HCT116 (cell line): ENCODE data around the gene SLC25A3. TPM values are rescaled to one million over a fixed set of nuclear protein-coding genes. Genes with fewer than 3 reads are reported as not detected.
"Not testable (repeated sequence)": the region's sequence is repeated elsewhere in the genome, so short reads cannot be mapped to it uniquely, and the experiment has no call there.

ENCODE experiments used
- ATAC-seq: fragments of 200-7000 bp; cut with Tn5 transposase; 2 replicates; pipeline ENCODE4 v1.9.1; 2020; ENCODE audit warnings: mild to moderate bottlenecking, moderate library complexity
- BruUV-seq: library from RNA; stranded (reverse); fragments of 400-500 nt; replicated peaks from 2 replicates; lab custom pipeline; 2021; lab: Mats Ljungman, UMichigan
- CTCF ChIA-PET: fragments of 300-600 bp; sonication (Branson Sonifier 250); formaldehyde crosslinking; loops from one replicate; lab custom pipeline; 2021; ENCODE audit warnings: antibody characterized with exemption; lab: Charles Lee
- POLR2A ChIA-PET: fragments of 300-600, 350-600 bp; sonication (Branson Sonifier 250); formaldehyde crosslinking; loops from one replicate; lab custom pipeline; 2021; ENCODE audit warnings: antibody characterized with exemption; lab: Charles Lee
- RAD21 ChIA-PET, 2 experiments: fragments of 300-600 bp; sonication (Branson Sonifier 250); formaldehyde crosslinking; loops; one replicate each; lab custom pipeline; 2023; ENCODE audit warnings: low total read pairs in 2 of 2; ENCODE audit not compliant: uncharacterized antibody in 2 of 2, unreplicated experiment in 2 of 2, low non-redundant PET in 1 of 2; lab: Charles Lee
- DNase-seq: peaks from one replicate; pipeline ENCODE4 v3.0.0-alpha.2; 2010; ENCODE audit warnings: low read depth, low spot score
- H2AFZ ChIP-seq: fragments of 200-600 bp; shearing (Covaris generic), sonication (generic); 2 replicates; pipeline ENCODE4 v1.6.1; 2017; ENCODE audit warnings: low read depth, mixed run types, mixed read lengths, antibody characterized with exemption, low read length; ENCODE audit not compliant: poor library complexity, severe bottlenecking
- H3K27ac ChIP-seq: 2 replicates; pipeline ENCODE4 v1.5.1; 2012; ENCODE audit warnings: low read depth, low read length
- H3K27me3 ChIP-seq: fragments of 200-600 bp; sonication (generic); 2 replicates; pipeline ENCODE4 v1.6.1; 2016; ENCODE audit warnings: mixed run types, low read length, mixed read lengths; ENCODE audit not compliant: insufficient read depth
- H3K36me3 ChIP-seq, 2 experiments: fragments of 200-500 bp in 1 of 2; fragments of 200-600 bp in 1 of 2; sonication (Bioruptor generic) in 1 of 2; sonication (generic) in 1 of 2; 2 replicates each; pipeline versions ENCODE4 v1.5.1 to v1.6.1; 2014 to 2016; ENCODE audit warnings: low read length in 2 of 2, inconsistent platforms in 1 of 2, mixed read lengths in 1 of 2, mixed run types in 1 of 2; ENCODE audit not compliant: insufficient read depth in 2 of 2, control insufficient read depth in 1 of 2
- H3K4me1 ChIP-seq, 2 experiments: fragments of 200-600 bp in 1 of 2; sonication (generic) in 1 of 2; 2 replicates each; pipeline versions ENCODE4 v1.5.1 to v1.6.1; 2012 to 2017; ENCODE audit warnings: low read length in 2 of 2, inconsistent platforms in 1 of 2, mild to moderate bottlenecking in 1 of 2, mixed read lengths in 1 of 2, mixed run types in 1 of 2, moderate library complexity in 1 of 2; ENCODE audit not compliant: insufficient read depth in 2 of 2, control insufficient read depth in 1 of 2
- H3K4me2 ChIP-seq: fragments of 200-600 bp; sonication (generic); 2 replicates; pipeline ENCODE4 v1.6.1; 2017; ENCODE audit warnings: mixed run types, low read length, mixed read lengths
- H3K4me3 ChIP-seq, 2 experiments: fragments of 200-600 bp in 1 of 2; sonication (generic) in 1 of 2; replicated peaks in 1 of 2; 2 replicates each; pipeline ENCODE4 v1.5.1; 2011 to 2016; ENCODE audit warnings: low read length in 2 of 2, control low read depth in 1 of 2, low read depth in 1 of 2, mild to moderate bottlenecking in 1 of 2, mixed read lengths in 1 of 2, mixed run types in 1 of 2
- H3K79me2 ChIP-seq: fragments of 200-600 bp; sonication (generic); 2 replicates; pipeline ENCODE4 v1.6.1; 2017; ENCODE audit warnings: mild to moderate bottlenecking, mixed run types, low read length, moderate library complexity, mixed read lengths; ENCODE audit not compliant: insufficient read depth
- H3K9ac ChIP-seq: fragments of 200-600 bp; sonication (generic); 2 replicates; pipeline ENCODE4 v1.6.1; 2016; ENCODE audit warnings: low read length, mixed read lengths
- H3K9me2 ChIP-seq: fragments of 200-600 bp; sonication (generic), shearing (Covaris generic); 2 replicates; pipeline ENCODE4 v1.6.1; 2017; ENCODE audit warnings: mixed run types, mild to moderate bottlenecking, moderate library complexity; ENCODE audit not compliant: insufficient read depth
- H3K9me3 ChIP-seq, 2 experiments: fragments of 200-500 bp in 1 of 2; fragments of 200-600 bp in 1 of 2; sonication (Bioruptor generic) in 1 of 2; sonication (generic) in 1 of 2; 2 replicates each; pipeline ENCODE4 v1.6.1; 2014 to 2017; ENCODE audit warnings: low read length in 2 of 2, mixed read lengths in 2 of 2, inconsistent platforms in 1 of 2, low read depth in 1 of 2, mild to moderate bottlenecking in 1 of 2, mixed run types in 1 of 2, moderate library complexity in 1 of 2; ENCODE audit not compliant: control insufficient read depth in 1 of 2, insufficient read depth in 1 of 2
- H4K20me1 ChIP-seq: fragments of 200-600 bp; sonication (generic), shearing (Covaris generic); 2 replicates; pipeline ENCODE4 v1.6.1; 2017; ENCODE audit warnings: mixed run types, mild to moderate bottlenecking, moderate library complexity; ENCODE audit not compliant: insufficient read depth
- MAX ChIP-seq: IDR thresholded peaks from 2 replicates; pipeline ENCODE4 v1.6.1; 2012
- POLR2A ChIP-seq: IDR thresholded peaks from 2 replicates; pipeline ENCODE4 v1.7.0; 2011; ENCODE audit warnings: borderline replicate concordance; ENCODE audit not compliant: insufficient read depth, insufficient read length; ENCODE audit errors: extremely low read depth
- ZBTB33 ChIP-seq: IDR thresholded peaks from 2 replicates; pipeline ENCODE4 v1.6.1; 2011; ENCODE audit warnings: mild to moderate bottlenecking, low read length, moderate library complexity; ENCODE audit not compliant: insufficient replicate concordance; ENCODE audit errors: extremely low read depth
- ZNF274 ChIP-seq: fragments of 200-500 bp; sonication (Bioruptor generic); IDR thresholded peaks from 2 replicates; pipeline ENCODE4 v1.6.1; 2014; ENCODE audit warnings: mild to moderate bottlenecking, low read depth, low read length, inconsistent platforms
- intact Hi-C: fragments of 100-400 bp; cut with micrococcal nuclease; formaldehyde crosslinking; loops from 2 replicates; pipeline ENCODE4 v1.10.0; 2022
- total RNA-seq: library from RNA; stranded (reverse); gene quantifications from one replicate; pipeline ENCODE4 v1.2.1, GENCODE V29; 2021; ENCODE audit not compliant: unreplicated experiment

SLC25A3 gene
- total RNA-seq, 1 experiment from 2014 or later: 927 TPM

- Histone ChIP-seq H3K4me3 (no peak overlapping the region), H3K27me3 (no peaks in the 10 kb centered on the region), H3K4me1 (no peaks in the 10 kb centered on the region), H3K9me2 (no peaks in the 10 kb centered on the region), H3K9ac (no peak overlapping the region), H3K36me3 (peaks cover 16 to 24% of the 10 kb centered on the region in 2 experiments), H3K4me2 (no peak overlapping the region), H3K27ac (no peak overlapping the region), H3K79me2 (peaks cover 4% of the 10 kb centered on the region; the same call in 1 of the 2 replicates), H2AFZ (no peak overlapping the region), H3K9me3 (no peaks in the 10 kb centered on the region), H4K20me1 (0 out of 2 replicates have a peak, but pooled peaks cover 3% of the 10 kb centered on the region)
- DNase-seq: no peak
- RAD21 ChIA-PET: no interaction called here
- CTCF ChIA-PET: no interaction called here
- ATAC-seq: no peak
- BruUV-seq: no TSS peak
- intact Hi-C loops: no loop called here
- POLR2A ChIA-PET: no interaction called here
- no peak for TF ChIP-seq ZNF274
- no peak for TF ChIP-seq POLR2A
- no peak for TF ChIP-seq ZBTB33
- no peak for TF ChIP-seq MAX
- TF ChIP-seq, all 23 proteins: peak for 0
These were observed 41.7 kb upstream of the SLC25A3 start for GRCh38 chr12:98551787-98552186.

GRCh38 chr12:98558097-98558496 is 35.4 kb upstream of the SLC25A3 start:
- H3K4me3 ChIP-seq, H4K20me1 ChIP-seq, H3K27me3 ChIP-seq, H2AFZ ChIP-seq, H3K36me3 ChIP-seq, POLR2A ChIA-PET, intact Hi-C loops, H3K4me1 ChIP-seq, H3K4me2 ChIP-seq, RAD21 ChIA-PET, H3K9me3 ChIP-seq, ATAC-seq, H3K9me2 ChIP-seq, BruUV-seq, H3K27ac ChIP-seq, H3K9ac ChIP-seq, DNase-seq, H3K79me2 ChIP-seq: not testable (repeated sequence)
- CTCF ChIA-PET: interaction anchor here (1.0 kb wide), 1 partner anchor 9 kb away, joined by 5 read pairs; no protein-coding TSS in a partner anchor
